Ramos (cell line): ENCODE measurements around the gene ACSL1.
"Not testable (repeated sequence)": the region's sequence is repeated elsewhere in the genome, so short reads cannot be mapped to it uniquely, and the experiment has no call there.

ENCODE experiments used
- in situ Hi-C: fragments of 300-500 bp; cut with MboI; formaldehyde crosslinking; loops from one replicate; pipeline ENCODE4 v1.14.3; 2022; ENCODE audit warnings: low sequenced_read_pairs; ENCODE audit not compliant: unreplicated experiment

ACSL1 gene

DNA sequence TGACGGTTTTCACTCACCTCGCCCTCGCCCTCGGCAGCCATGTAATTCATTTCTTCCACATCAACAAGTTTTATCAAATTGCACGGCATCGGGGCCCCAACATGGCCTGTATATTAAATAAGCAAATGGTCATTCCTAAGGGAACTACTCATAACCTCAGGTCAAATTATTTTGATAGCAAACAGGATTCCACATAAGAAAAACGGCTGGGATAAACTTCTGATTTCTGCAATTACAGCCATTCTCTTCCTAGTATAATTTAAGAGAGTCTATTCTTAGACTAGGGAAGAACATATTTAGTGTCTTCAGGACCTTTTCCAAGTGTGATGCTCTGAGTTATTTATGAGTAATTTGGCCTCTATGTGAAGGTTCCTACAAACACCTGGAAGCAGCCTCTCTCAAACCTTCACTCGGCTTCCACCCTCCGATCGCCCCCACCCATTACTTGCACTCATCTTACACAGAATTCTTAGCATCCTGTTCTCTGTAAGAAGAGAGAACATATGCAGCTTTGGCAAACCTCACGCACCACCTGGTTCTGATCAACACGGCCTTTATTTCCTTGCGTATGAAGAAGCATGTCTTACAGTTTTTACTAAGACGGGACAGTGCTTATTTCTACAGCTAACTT lies 62.5 kb downstream of the ACSL1 start:
- in situ Hi-C loops = no loop called here

DNA sequence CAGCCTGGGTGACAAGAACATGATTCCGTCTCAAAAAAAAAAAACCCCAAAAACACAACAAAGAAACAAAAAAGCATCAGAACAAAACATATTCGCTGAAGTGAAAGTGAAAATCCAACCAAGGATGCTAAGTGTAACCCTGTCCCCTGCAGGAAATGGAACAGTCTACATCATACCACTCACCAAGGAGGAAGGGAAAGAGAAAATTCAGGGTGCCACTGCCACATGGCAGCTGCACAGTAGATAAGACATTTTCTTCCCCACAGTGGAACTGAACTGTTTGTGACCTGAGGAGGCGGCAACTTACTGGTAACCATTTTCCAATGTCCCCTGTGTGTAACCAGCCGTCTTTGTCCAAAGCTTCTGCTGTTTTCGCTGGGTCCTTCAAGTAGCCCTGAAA lies 63.7 kb downstream of the ACSL1 start:
- in situ Hi-C loops = no loop called here

DNA sequence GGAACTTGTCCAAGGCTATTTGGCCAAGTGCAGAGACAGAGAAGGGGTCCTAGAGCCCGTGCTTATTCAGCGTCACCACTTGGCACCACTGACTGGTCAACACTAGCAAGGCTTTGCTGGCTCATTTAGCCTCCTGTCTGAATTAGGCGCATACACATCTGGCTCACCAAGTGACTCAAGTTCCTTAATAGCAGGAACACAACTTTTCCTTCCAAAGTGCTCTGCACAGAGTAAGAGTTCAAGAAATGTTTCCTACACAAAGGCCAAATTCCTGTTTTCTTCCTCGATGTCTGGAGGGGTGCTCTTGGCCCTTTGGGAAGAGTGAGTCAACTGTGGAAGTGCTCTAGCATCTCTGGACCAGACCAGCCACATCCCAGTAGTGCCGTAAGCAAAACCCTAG lies 65.1 kb downstream of the ACSL1 start:
- in situ Hi-C loops = no loop called here

DNA sequence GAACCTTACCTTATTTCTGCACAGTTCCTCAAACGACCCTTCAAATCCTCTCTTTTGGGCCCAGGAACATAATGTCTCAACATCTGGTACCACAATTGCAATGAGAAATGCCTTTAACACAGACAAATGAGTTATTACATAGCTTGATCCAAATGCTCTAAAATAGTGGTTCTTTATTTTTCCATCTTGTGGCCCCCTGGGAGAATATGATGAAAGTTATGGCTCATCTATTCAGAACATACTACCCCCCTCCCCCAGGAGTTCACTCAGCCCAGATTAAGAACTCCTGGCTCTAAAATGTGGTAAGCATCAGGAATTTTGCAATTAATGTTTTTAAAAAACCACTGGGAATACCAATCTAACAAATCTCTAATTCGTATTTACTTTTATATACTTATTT lies 68.0 kb downstream of the ACSL1 start:
- in situ Hi-C loops = no loop called here

GRCh38 chr4:184756399-184756798 lies 69.4 kb downstream of the ACSL1 start:
- in situ Hi-C loops = no loop called here

GRCh38 chr4:184755278-184755677 lies 70.5 kb downstream of the ACSL1 start:
- in situ Hi-C loops = no loop called here

DNA sequence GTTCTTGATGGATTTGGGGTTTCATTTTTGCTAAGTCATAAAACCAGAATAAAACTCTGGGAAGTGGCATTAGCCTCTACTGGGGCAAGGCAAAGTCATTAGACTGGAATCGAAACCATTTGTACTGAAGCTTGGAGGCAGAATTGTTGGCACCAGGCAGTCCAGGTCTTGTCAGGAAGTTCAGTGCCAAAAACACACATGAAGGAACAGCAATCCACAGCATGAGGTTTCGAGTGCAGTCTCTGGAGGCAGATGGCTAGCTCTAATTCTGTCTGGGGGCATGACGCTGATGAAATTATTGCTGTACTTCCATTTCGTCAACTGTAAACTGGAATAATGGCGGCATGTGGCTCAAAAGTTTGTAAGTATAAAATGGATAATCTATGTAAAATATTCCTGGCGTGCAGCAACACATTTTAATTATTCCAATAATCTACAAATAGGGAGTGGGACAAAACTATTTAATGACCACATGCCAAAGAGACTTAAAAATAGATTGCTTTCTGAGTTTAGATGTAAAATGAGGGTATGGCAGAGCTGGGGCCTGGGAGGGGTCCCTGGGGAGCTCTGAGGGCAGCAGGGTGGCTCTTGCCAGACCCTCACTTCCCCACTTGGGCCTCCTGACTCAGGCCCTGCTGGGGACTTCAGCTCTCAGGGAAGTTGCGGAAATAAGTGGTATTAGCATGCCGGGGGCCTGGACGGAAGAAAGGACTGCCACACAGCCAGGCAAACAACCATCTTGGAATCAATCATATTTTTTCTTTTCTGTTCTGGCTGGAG lies 73.1 kb downstream of the ACSL1 start:
- in situ Hi-C loops = no loop called here

DNA sequence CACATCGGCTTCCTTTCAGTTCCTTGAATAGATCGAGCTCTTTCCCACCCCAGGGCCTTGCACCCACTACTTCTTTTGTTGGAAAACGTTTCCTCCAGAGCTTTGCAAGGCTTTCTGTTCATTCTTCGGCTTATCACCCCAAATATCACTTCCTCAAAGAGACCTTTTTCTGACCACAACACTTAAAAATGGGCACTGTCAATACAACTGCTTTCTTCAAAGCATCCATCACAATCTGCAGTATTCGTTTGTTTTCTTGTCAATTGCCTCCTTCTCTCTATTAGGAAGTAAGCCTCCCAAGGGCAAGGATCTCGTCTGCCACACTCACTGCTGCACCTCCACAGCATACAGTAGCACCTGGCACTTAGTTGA lies 74.2 kb downstream of the ACSL1 start:
- in situ Hi-C loops = no loop called here

GRCh38 chr4:184750926-184751584 lies 74.7 kb downstream of the ACSL1 start:
- in situ Hi-C loops = no loop called here

GRCh38 chr4:184748251-184748652 lies 77.5 kb downstream of the ACSL1 start:
- in situ Hi-C loops = loop anchor here (10.0 kb wide), 1 partner anchor 237 kb away; no protein-coding TSS in a partner anchor

DNA sequence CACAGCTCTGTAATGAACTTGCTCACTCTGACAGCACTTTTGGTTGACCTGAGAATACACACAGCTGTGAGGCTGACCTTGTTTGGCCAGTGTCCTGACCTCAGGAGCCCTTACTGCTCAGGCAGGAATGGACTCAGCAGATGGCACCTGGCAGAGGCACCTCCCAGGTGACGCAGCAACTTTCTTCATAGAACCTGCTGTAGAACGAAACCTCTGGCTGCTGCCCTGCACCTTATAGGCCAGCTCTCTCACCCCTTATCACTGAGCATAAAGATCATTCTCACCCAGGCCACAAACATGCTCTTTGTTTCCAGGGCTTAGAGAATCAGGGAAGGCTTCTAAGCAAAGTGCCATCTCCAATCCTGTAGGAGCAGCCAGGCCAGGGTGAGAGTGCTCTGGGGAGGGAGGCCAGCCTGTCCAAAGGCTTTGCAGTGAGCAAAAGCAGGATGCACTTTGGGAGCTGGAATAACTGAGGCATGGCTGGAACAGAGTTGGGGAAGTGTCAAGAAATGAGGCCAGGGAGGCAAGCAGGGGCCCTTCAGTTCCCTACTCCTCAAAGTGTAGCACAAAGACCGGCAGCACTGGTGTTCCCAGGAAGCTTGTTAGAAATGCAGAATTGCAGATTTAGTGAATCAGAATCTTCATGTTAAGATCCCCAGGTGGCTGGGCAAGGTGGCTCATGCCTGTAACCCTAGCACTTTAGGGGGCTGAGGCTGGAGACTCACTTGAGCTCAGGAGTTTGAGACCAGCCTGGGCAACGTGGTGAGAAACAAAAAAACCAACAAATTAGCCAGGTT lies 78.5 kb downstream of the ACSL1 start:
- in situ Hi-C loops = loop anchor here (10.0 kb wide), 1 partner anchor 238 kb away; no protein-coding TSS in a partner anchor

DNA sequence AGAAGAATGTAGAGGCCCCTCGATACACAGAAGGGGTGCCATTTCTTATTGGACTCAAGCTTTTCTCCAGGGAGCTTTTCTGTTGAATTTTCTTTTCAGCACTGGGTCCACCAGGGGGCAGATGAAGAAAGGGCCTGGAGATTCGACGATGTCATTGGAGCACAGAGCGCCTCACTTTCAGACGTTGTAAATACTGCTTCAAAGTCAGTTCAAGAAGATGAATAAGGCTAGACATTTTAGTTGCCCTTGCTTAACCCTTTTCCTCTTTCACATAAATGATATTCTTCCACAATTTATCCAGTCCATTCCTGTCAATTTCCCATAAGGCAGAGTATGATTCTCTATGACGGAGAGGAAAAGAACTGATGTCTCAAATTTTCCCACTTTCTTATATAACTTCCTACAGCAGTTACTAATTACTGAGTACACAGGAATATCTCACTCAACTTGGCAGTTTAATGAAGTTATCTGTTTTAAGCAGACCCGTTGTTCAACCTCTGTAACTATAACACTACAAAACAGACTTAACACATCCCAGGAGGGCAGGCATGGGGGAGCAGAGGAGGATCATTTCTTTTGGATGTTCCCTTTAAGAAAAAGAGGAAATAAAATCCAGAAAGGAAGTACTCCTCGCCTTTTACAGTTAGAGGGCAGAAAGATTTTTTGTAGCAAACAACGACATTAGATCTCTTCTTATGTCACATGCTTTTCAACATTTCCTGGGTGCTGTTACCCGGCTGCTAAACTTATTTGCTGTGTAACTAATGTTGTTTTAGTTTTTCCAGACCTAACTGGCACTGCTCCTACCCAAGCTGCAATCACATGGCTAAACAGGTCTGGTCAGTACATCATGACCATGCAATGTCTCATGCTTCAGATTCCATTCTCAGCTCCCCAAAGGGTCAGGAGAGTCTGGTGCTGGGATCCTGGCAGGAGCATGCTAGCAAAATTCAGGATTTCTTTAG lies 79.7 kb downstream of the ACSL1 start:
- in situ Hi-C loops = loop anchor here (10.0 kb wide), 1 partner anchor 239 kb away; no protein-coding TSS in a partner anchor

DNA sequence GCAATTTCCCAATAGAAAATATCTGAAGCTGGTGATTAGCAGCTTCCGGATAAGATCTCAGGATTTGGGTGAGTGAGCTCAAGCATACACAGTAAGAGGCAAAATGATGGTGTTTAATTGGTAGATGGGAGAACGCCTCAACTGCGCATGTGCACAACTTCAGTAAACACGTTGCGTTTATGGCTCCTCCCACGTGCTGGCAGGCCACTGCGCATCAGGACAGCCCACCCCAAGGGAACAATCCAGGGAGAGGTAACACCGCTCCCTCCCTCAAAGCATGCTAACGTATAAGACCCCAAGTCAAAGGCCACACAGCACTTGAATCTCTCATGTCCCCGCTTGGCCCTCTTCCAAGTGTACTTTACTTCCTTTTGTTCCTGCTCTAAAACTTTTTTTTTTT lies 81.5 kb downstream of the ACSL1 start:
- in situ Hi-C loops = loop anchor here (10.0 kb wide), 1 partner anchor 241 kb away; no protein-coding TSS in a partner anchor

DNA sequence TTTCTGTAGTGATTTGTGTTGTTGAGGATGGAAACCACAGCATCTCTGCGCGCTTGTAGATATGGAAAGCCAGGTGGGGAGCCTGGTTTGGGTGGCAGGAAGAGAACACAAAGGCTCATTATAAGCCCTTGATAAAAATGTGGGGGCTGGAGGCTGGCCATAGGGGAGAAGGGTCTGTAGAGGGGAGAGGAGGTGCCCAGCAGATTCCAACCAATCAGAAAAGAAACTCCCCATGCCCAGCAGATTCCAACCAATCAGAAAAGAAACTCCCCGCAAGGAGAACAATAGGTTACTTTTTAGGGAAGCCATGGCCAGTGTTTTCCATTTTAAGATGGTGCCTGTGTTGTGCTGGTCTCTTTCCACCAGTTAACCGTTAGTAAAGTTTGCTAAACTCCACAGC lies 82.1 kb downstream of the ACSL1 start:
- in situ Hi-C loops = loop anchor here (10.0 kb wide), 1 partner anchor 241 kb away; no protein-coding TSS in a partner anchor

DNA sequence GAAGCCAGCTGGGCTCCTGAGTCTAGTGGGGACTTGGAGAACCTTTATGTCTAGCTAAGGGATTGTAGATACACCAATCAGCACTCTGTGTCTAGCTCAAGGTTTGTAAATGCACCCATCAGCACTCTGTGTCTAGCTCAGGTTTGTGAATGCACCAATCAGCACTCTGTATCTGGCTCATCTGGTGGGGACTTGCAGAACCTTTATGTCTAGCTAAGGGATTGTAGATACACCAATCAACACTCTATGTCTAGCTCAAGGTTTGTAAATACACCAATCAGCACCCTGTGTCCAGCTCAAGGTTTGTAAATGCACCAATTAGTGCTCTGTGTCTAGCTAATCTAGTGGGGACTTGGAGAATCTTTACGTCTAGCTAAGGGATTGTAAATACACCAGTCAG lies 84.1 kb downstream of the ACSL1 start:
- in situ Hi-C loops = loop anchor here (10.0 kb wide), 1 partner anchor 243 kb away; no protein-coding TSS in a partner anchor

DNA sequence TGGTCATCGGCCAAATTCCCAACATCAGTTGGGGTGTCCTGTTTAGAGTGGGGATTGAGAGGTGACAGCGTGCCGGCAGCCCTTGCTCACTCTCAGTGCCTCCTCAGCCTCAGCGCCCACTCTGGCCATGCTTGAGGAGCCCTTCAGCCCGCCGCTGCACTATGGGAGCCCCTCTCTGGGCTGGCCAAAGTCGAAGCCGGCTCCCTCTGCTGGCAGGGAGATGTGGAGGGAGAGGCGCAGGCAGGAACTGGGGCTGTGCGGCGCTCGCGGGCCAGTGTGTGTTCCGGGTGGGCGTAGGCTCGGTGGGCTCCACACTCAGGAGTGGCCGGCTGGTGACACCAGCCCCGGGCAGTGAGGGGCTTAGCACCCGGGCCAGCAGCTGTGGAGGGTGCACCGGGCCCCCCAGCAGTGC lies 84.8 kb downstream of the ACSL1 start:
- in situ Hi-C loops = loop anchor here (10.0 kb wide), 1 partner anchor 244 kb away; no protein-coding TSS in a partner anchor

GRCh38 chr4:184739575-184739974 lies 86.2 kb downstream of the ACSL1 start:
- in situ Hi-C loops = not testable (repeated sequence)

- in situ Hi-C loops = no loop called here
Observed at GRCh38 chr4:184734758-184735157, 91.0 kb downstream of the ACSL1 start.
